Suppressor macrophage treated with lipopolysaccharide for 1 hour (primary cell): ENCODE data around the gene GTF2H2.
"Not testable (repeated sequence)": the region's sequence is repeated elsewhere in the genome, so short reads cannot be mapped to it uniquely, and the experiment has no call there.

Experiments used
- DNase-seq, 3 donors: peaks; one replicate each; pipeline ENCODE4 v3.0.0-alpha.2; 2020 to 2022

GTF2H2 gene

GRCh38 chr5:71067262-71067928 lies at the start of gene GTF2H2:
TSS of gene GTF2H2 (minus strand) at chr5:71067676. CDS start at chr5:71062763, 4,913 bp downstream.
- not testable (repeated sequence) for DNase-seq

- DNase-seq: not testable (repeated sequence)
Observed at GRCh38 chr5:71109730-71110275, 42.3 kb upstream of the GTF2H2 start.

- DNase-seq: not testable (repeated sequence)
Observed at GRCh38 chr5:71099996-71100395, 32.5 kb upstream of the GTF2H2 start.

- not testable (repeated sequence) for DNase-seq
Observed at GRCh38 chr5:71097930-71098203, 30.4 kb upstream of the GTF2H2 start.

GRCh38 chr5:71097173-71097929 lies 29.9 kb upstream of the GTF2H2 start:
- DNase-seq: not testable (repeated sequence)

GRCh38 chr5:71089773-71090172 lies 22.3 kb upstream of the GTF2H2 start:
- DNase-seq: not testable (repeated sequence)

- not testable (repeated sequence) for DNase-seq
Observed at GRCh38 chr5:71088754-71089153, 21.3 kb upstream of the GTF2H2 start.

- not testable (repeated sequence) for DNase-seq
Observed at GRCh38 chr5:71086145-71086544, 18.7 kb upstream of the GTF2H2 start.

- not testable (repeated sequence) for DNase-seq
Observed at GRCh38 chr5:71084280-71085063, 17.0 kb upstream of the GTF2H2 start.

- DNase-seq: not testable (repeated sequence)
Observed at GRCh38 chr5:71082898-71083297, 15.4 kb upstream of the GTF2H2 start.

- DNase-seq: not testable (repeated sequence)
Observed at GRCh38 chr5:71082340-71082739, 14.9 kb upstream of the GTF2H2 start.

GRCh38 chr5:71061322-71061721 lies 6.2 kb downstream of the GTF2H2 start:
- DNase-seq: not testable (repeated sequence)

- not testable (repeated sequence) for DNase-seq
Observed at GRCh38 chr5:71059426-71059825, 8.1 kb downstream of the GTF2H2 start.

- DNase-seq: not testable (repeated sequence)
Observed at GRCh38 chr5:71044808-71045207, 22.7 kb downstream of the GTF2H2 start.

GRCh38 chr5:71044128-71044527 lies 23.3 kb downstream of the GTF2H2 start:
- not testable (repeated sequence) for DNase-seq

GRCh38 chr5:71031046-71031776 lies 36.3 kb downstream of the GTF2H2 start:
- not testable (repeated sequence) for DNase-seq

GRCh38 chr5:71025289-71025953 lies 42.1 kb downstream of the GTF2H2 start, which contains the start of gene NAIP:
TSS of gene NAIP (minus strand) at chr5:71025339. CDS start at chr5:71012915, 12,424 bp downstream.
- DNase-seq: not testable (repeated sequence)

GRCh38 chr5:71020643-71021042 lies 46.8 kb downstream of the GTF2H2 start:
- not testable (repeated sequence) for DNase-seq

- not testable (repeated sequence) for DNase-seq
Observed at GRCh38 chr5:71018376-71019005, 49.0 kb downstream of the GTF2H2 start.

GRCh38 chr5:71014176-71014575 lies 53.3 kb downstream of the GTF2H2 start:
- peak in 2 of 3 donors; percentile 5 to 16 for DNase-seq

GRCh38 chr5:71013575-71013974 lies 53.9 kb downstream of the GTF2H2 start:
- DNase-seq: peak in 1 of 3 donors; percentile 16
